Measurements from ENCODE around the gene TSBP1.

GRCh38 chr6:32411566-32412327 lies 40.0 kb upstream of the TSBP1 start:
- TF ChIP-seq POLR2A (IDR thresholded peaks at IDR 0.05) (no peak), EP300 (IDR thresholded peaks at IDR 0.05) (no peak)
- TF ChIP-seq, protein P1, sequence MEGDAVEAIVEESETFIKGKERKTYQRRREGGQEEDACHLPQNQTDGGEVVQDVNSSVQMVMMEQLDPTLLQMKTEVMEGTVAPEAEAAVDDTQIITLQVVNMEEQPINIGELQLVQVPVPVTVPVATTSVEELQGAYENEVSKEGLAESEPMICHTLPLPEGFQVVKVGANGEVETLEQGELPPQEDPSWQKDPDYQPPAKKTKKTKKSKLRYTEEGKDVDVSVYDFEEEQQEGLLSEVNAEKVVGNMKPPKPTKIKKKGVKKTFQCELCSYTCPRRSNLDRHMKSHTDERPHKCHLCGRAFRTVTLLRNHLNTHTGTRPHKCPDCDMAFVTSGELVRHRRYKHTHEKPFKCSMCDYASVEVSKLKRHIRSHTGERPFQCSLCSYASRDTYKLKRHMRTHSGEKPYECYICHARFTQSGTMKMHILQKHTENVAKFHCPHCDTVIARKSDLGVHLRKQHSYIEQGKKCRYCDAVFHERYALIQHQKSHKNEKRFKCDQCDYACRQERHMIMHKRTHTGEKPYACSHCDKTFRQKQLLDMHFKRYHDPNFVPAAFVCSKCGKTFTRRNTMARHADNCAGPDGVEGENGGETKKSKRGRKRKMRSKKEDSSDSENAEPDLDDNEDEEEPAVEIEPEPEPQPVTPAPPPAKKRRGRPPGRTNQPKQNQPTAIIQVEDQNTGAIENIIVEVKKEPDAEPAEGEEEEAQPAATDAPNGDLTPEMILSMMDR (IDR thresholded peaks at IDR 0.05), result no peak
